ENCODE results near the gene KRT73. TPM values are rescaled to one million over a fixed set of nuclear protein-coding genes. Genes with fewer than 3 reads are reported as not detected.

KRT73 gene
- total RNA-seq, 1 experiment from 2014 or later = not detected

- no peak for DNase-seq (ENCODE audit: low spot score)
Measured at GRCh38 chr12:52570511-52570910, 47.8 kb downstream of the KRT73 start.

GRCh38 chr12:52568111-52568510 is 50.2 kb downstream of the KRT73 start:
- no peak for DNase-seq (ENCODE audit: low spot score)

GRCh38 chr12:52566847-52567291 is 51.5 kb downstream of the KRT73 start:
- DNase-seq (ENCODE audit: low spot score) = no peak

- DNase-seq (ENCODE audit: low spot score) = no peak
Measured at GRCh38 chr12:52564582-52564981, 53.8 kb downstream of the KRT73 start.

DNA sequence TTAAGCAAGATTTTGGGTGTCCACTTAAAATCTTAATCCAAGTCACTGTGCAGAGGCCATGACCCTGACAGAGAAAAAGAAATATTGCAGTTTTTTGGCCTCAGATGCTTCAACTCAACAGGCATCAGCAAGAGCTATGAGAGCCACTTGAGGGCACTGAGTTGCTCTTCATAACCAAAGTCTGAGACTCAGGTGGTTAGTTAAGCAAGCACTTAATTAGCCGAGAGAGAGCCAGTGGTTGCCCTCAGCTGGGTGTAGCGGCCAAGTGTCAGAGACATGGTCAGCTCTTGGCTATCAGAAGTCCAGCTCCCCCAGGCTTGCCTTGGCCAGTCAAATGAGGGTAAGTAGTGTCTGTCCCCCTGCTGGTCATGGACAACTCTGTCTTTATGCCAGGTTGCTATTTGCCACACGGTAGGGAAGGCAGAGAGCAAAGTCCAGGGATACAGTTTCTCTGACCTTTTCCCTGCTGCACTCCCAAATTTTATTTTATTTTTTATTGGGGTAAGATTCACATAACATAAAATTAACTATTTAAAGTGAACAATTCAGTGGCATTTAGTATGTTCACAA is 56.4 kb downstream of the KRT73 start:
- no peak for DNase-seq (ENCODE audit: low spot score)

DNA sequence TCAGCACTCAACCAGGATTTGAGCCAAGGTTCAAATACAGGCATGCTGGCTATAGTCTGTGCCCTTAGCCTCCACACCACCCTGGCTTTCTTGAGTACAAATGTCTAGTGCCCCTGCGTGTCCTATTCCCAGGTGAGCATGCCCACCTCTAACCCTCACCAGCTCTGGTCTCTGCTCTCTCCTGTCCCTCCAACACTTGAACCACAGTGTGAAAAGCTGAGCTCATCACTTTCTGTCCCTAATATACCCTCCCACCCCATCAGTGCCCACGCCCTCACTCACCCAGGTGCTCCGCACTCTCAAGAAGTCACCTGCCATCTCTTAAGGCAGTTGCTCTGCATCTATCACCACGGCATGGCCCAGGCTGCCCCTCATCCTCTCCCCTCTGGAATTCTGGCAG is 58.4 kb downstream of the KRT73 start:
- DNase-seq (ENCODE audit: low spot score) = no peak

DNA sequence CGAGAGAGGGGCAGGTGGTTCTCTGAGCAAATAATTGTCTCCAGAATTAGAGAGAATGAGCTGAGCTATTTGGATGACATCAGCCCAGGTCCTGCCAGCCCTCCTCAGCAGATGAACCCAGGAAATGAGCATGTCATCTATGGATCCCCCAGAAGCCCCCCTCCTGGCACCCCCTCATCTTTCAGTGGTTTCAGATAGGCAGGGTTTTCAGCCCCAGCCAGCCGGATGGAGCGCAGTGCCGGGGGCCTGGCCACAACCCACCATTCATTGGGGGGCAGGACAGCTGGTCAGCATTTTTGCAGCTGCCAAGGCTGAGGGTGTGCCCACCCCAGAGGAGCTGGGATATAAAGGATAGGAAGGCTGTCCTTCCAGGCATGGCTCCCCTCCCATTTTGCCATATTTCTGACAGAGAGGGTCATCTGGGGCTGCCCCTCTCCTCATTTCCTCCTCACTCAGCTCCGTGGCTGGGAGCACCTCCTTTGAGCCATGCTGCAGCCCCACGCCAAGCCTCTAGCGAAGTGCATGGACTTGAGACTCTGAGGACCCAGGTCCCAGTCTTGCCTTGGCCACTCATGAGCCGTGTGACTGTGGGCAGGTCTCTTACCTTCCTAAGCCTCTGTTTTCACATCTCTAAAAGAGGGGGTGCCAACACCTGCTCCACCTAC is 59.4 kb downstream of the KRT73 start:
- DNase-seq (ENCODE audit: low spot score) = no peak

Other genes with a start within 250 kb of the KRT73 start
- gene KRT84, start 232.9 kb downstream of the KRT73 start, total RNA-seq (2014; rRNA removed; shearing (Covaris generic)) = not detected in 2 replicates
- gene KRT82, start 212.2 kb downstream of the KRT73 start, total RNA-seq (2014; rRNA removed; shearing (Covaris generic)) = not detected in 2 replicates
- 0.07 TPM in 1 of 2 replicates, not detected in the other for gene KRT75, start 184.2 kb downstream of the KRT73 start, total RNA-seq (2014; rRNA removed; shearing (Covaris generic))
- gene KRT6B, start 166.4 kb downstream of the KRT73 start, total RNA-seq (2014; rRNA removed; shearing (Covaris generic)) = not detected in 2 replicates
- not detected in 2 replicates for gene KRT6C, start 144.8 kb downstream of the KRT73 start, total RNA-seq (2014; rRNA removed; shearing (Covaris generic))
- not detected in 2 replicates for gene KRT6A, start 125.3 kb downstream of the KRT73 start, total RNA-seq (2014; rRNA removed; shearing (Covaris generic))
- gene KRT5, start 98.2 kb downstream of the KRT73 start, total RNA-seq (2014; rRNA removed; shearing (Covaris generic)) = 1.1 and 1.4 TPM in 2 replicates
- gene KRT71, start 65.4 kb downstream of the KRT73 start, total RNA-seq (2014; rRNA removed; shearing (Covaris generic)) = not detected in 2 replicates
- 0.43 TPM in 1 of 2 replicates, not detected in the other for gene KRT74, start 44.7 kb downstream of the KRT73 start, total RNA-seq (2014; rRNA removed; shearing (Covaris generic))
- not detected in 2 replicates for gene KRT72, start 17.1 kb downstream of the KRT73 start, total RNA-seq (2014; rRNA removed; shearing (Covaris generic))
- not detected in 2 replicates for gene KRT2, start 33.7 kb upstream of the KRT73 start, total RNA-seq (2014; rRNA removed; shearing (Covaris generic))
- not detected in 2 replicates for gene KRT1, start 61.8 kb upstream of the KRT73 start, total RNA-seq (2014; rRNA removed; shearing (Covaris generic))
- not detected in 2 replicates for gene KRT77, start 85.0 kb upstream of the KRT73 start, total RNA-seq (2014; rRNA removed; shearing (Covaris generic))
- not detected in 2 replicates for gene KRT76, start 158.8 kb upstream of the KRT73 start, total RNA-seq (2014; rRNA removed; shearing (Covaris generic))
- not detected in 2 replicates for gene KRT3, start 177.6 kb upstream of the KRT73 start, total RNA-seq (2014; rRNA removed; shearing (Covaris generic))
- gene KRT4, start 195.6 kb upstream of the KRT73 start, total RNA-seq (2014; rRNA removed; shearing (Covaris generic)) = 0.07 TPM in 1 of 2 replicates, not detected in the other
- gene KRT79, start 215.8 kb upstream of the KRT73 start, total RNA-seq (2014; rRNA removed; shearing (Covaris generic)) = 0.26 and 0.33 TPM in 2 replicates
- gene KRT78, start 230.4 kb upstream of the KRT73 start, total RNA-seq (2014; rRNA removed; shearing (Covaris generic)) = not detected in 2 replicates

Data from A172 (cell line).